ENCODE measurements around the gene POU2F2.

GRCh38 chr19:42076380-42076944 is 55.8 kb downstream of the POU2F2 start:
- TF ChIP-seq POLR2AphosphoS5 (IDR thresholded peaks at IDR 0.05; ENCODE audit: borderline replicate concordance, low read depth, low read length) (no peak), EZH2 (IDR thresholded peaks at IDR 0.05) (no peak)
